ENCODE data around the gene GRIA1.

The GRIA1 gene

GRCh38 chr5:153745778-153746395 lies 255.4 kb downstream of the GRIA1 start:
- no peak for DNase-seq

GRCh38 chr5:153746440-153746839 lies 256.0 kb downstream of the GRIA1 start:
- DNase-seq, result no peak

- no peak for DNase-seq
These were observed 258.4 kb downstream of the GRIA1 start for GRCh38 chr5:153748823-153749222.

GRCh38 chr5:153749960-153750359 lies 259.5 kb downstream of the GRIA1 start:
- DNase-seq, result no peak

- DNase-seq, result no peak
These were observed 260.8 kb downstream of the GRIA1 start for GRCh38 chr5:153751251-153751650.

- no peak for DNase-seq
These were observed 262.4 kb downstream of the GRIA1 start for GRCh38 chr5:153752890-153753289.

- DNase-seq, result no peak
These were observed 263.4 kb downstream of the GRIA1 start for GRCh38 chr5:153753645-153754432.

GRCh38 chr5:153755913-153756500 lies 265.5 kb downstream of the GRIA1 start:
- no peak for DNase-seq

- DNase-seq, result no peak
These were observed 266.1 kb downstream of the GRIA1 start for GRCh38 chr5:153756540-153756939.

GRCh38 chr5:153765987-153766386 lies 275.5 kb downstream of the GRIA1 start:
- no peak for DNase-seq

GRCh38 chr5:153767221-153768188 lies 277.0 kb downstream of the GRIA1 start:
- no peak for DNase-seq

GRCh38 chr5:153770066-153770465 lies 279.6 kb downstream of the GRIA1 start:
- no peak for DNase-seq

GRCh38 chr5:153774686-153775085 lies 284.2 kb downstream of the GRIA1 start:
- no peak for DNase-seq

- no peak for DNase-seq
These were observed 285.5 kb downstream of the GRIA1 start for GRCh38 chr5:153775923-153776322.

- no peak for DNase-seq
These were observed 287.5 kb downstream of the GRIA1 start for GRCh38 chr5:153777681-153778581.

GRCh38 chr5:153779836-153780235 lies 289.4 kb downstream of the GRIA1 start:
- no peak for DNase-seq

GRCh38 chr5:153780876-153781705 lies 290.6 kb downstream of the GRIA1 start:
- no peak for DNase-seq

GRCh38 chr5:153782589-153783361 lies 292.3 kb downstream of the GRIA1 start:
- no peak for DNase-seq

- no peak for DNase-seq
These were observed 292.8 kb downstream of the GRIA1 start for GRCh38 chr5:153783362-153783658.

- DNase-seq, result no peak
These were observed 293.8 kb downstream of the GRIA1 start for GRCh38 chr5:153784277-153784676.
